ENCODE data around the gene TRAF1. TPM values are rescaled to one million over a fixed set of nuclear protein-coding genes. Genes with fewer than 3 reads are reported as not detected.

TRAF1 gene
- total and polyA plus RNA-seq, 10 of the 15 experiments (the other 5 are each of a cell fraction or from before 2014, with no cell fraction given): 13.8 to 163 (median 128) TPM

- TF ChIP-seq MYC (IDR thresholded peaks at IDR 0.05; ENCODE audit: insufficient read depth, insufficient read length, insufficient replicate concordance, low read length, severe bottlenecking): no peak
- no peak for TF ChIP-seq TBL1XR1 (IDR thresholded peaks at IDR 0.05; ENCODE audit: low read depth, low read length)
- peak; percentile 74 for TF ChIP-seq MLLT1 (IDR thresholded peaks at IDR 0.05)
- TF ChIP-seq EGR1 (IDR thresholded peaks at IDR 0.05; ENCODE audit: borderline replicate concordance in 1 of 2, low read depth in 2 of 2, low read length in 2 of 2): peak in 1 of 2 experiments; percentile 85; a peak in 2 of 3 replicates
- TF ChIP-seq SMC3 (IDR thresholded peaks at IDR 0.05; ENCODE audit: borderline replicate concordance, low read length): peak; percentile 5; the same call in 1 of the 2 replicates
- peak; percentile 74; the same call in 1 of the 2 replicates for TF ChIP-seq TAF1 (IDR thresholded peaks at IDR 0.05; ENCODE audit: borderline replicate concordance, low read depth, low read length)
- peak; percentile 81 for TF ChIP-seq POLR2A (IDR thresholded peaks at IDR 0.05; ENCODE audit: low read depth, low read length)
- TF ChIP-seq POU2F2 (IDR thresholded peaks at IDR 0.05; ENCODE audit: borderline replicate concordance, low read depth, low read length): peak; percentile 24; the same call in 1 of the 3 replicates
- no peak for TF ChIP-seq SKIL (IDR thresholded peaks at IDR 0.05; ENCODE audit: low read depth, poor library complexity, severe bottlenecking)
Observed at GRCh38 chr9:120928483-120929228, 2.1 kb upstream of the TRAF1 start (continued).
